Right lobe of liver (tissue), 6 donors: Measurements from ENCODE around the gene KCNMA1. TPM values are rescaled to one million over a fixed set of nuclear protein-coding genes. Genes with fewer than 3 reads are reported as not detected.
A peak's percentile ranks its signal among the peaks of the same experiment; 100 is the strongest.

Source experiments
- ATAC-seq, 4 donors: fragments of 200-7000 bp; cut with Tn5 transposase; one replicate each; pipeline ENCODE4 v1.9.1; 2020; ENCODE audit warnings: mild to moderate bottlenecking in 4 of 4, moderate library complexity in 4 of 4
- DNase-seq, 3 donors: peaks; one replicate each; pipeline ENCODE4 v3.0.0-alpha.2; 2020
- H3K27ac ChIP-seq, 3 donors: fragments of 200-600 bp; one replicate each; pipeline ENCODE4 v1.8.0; 2022
- H3K27me3 ChIP-seq, 2 donors: fragments of 200-600 bp; one replicate each; pipeline ENCODE4 v1.8.0; 2022
- H3K36me3 ChIP-seq, 4 donors: fragments of 200-600 bp; sonication (generic) in 1 of 4; one replicate each; pipeline versions ENCODE4 v1.5.1 to v1.8.0; 2017 to 2022; ENCODE audit warnings: control low read depth in 1 of 4
- H3K4me1 ChIP-seq, 4 donors: fragments of 200-600 bp; sonication (generic) in 1 of 4; one replicate each; pipeline versions ENCODE4 v1.5.1 to v1.8.0; 2017 to 2022; ENCODE audit warnings: control low read depth in 1 of 4
- H3K4me3 ChIP-seq, 3 donors: fragments of 200-600 bp; one replicate each; pipeline ENCODE4 v1.8.0; 2022
- H3K9me3 ChIP-seq, 4 donors: fragments of 200-600 bp; sonication (generic) in 1 of 4; one replicate each; pipeline versions ENCODE4 v1.5.1 to v1.8.0; 2017 to 2022; ENCODE audit warnings: control low read depth in 1 of 4
- POLR2A ChIP-seq: fragments of 450-650 bp; IDR thresholded peaks from one replicate; pipeline ENCODE4 v1.6.1; 2017; ENCODE audit warnings: antibody characterized with exemption, mild to moderate bottlenecking
- WGBS: methylation state at CpG from one replicate; pipeline ENCODE4 v1.1.6; 2018; ENCODE audit warnings: low coverage, low lambda C conversion rate; ENCODE audit not compliant: insufficient coverage; ENCODE audit errors: missing lambda C conversion rate; 5-methylcytosine and 5-hydroxymethylcytosine counted together
- intact Hi-C, 2 donors: fragments of 100-400 bp; cut with DNase I; formaldehyde crosslinking; loops; one replicate each; pipeline versions ENCODE4 v1.11.2 to v1.14.1; 2022
- total RNA-seq, 6 experiments: library from RNA; depleted of rRNA in 2 of 6; stranded (reverse); fragments of >200 nt in 2 of 6; fragmentation: NEBNext Ultra II Directional in 3 of 6; extraction: Animal tissue kit (Norgen Biotek cat#: 25700) in 3 of 6; gene quantifications; one replicate each; pipeline versions ENCODE4 v1.1.0 to v1.2.4, GENCODE V29; 2016 to 2023
- TF ChIP-seq, protein P1 (sequence below), 4 donors: fragments of 200-600 bp in 3 of 4; fragments of 450-650 bp in 1 of 4; IDR thresholded peaks; one replicate each; pipeline versions ENCODE4 v1.5.1 to v1.8.0; 2016 to 2022; ENCODE audit warnings: antibody characterized with exemption in 4 of 4, mild to moderate bottlenecking in 2 of 4
- donor health status: DM: no; HTN: yes; CAD: no.
- donor health status: DM: no; HTN: no; CAD: no.
- donor health status: DM: no; HTN: no; CAD: no.
- donor health status: DM: no; HTN: yes; CAD: no.
- donor health status: DM: no; HTN: yes; CAD: no.

Gene KCNMA1
- total RNA-seq, 6 experiments from 2014 or later: 5.7 to 48.0 (median 15.1) TPM

GRCh38 chr10:77377034-77377433 lies 260.6 kb downstream of the KCNMA1 start:
- Histone ChIP-seq H3K4me3 (no peak overlapping the region), H3K36me3 (no peaks in the 10 kb centered on the region), H3K27me3 (no peaks in the 10 kb centered on the region), H3K4me1 (peaks cover 0 to 55% (median 14%) of the 10 kb centered on the region in 4 donors), H3K9me3 (no peaks in the 10 kb centered on the region), H3K27ac (peak overlapping the region in 1 of 3 donors; percentile 53)
- intact Hi-C loops: no loop called here
- ATAC-seq: peak in 3 of 4 donors; percentile 28 to 58 (median 46)
- no peak for TF ChIP-seq POLR2A
- TF ChIP-seq, protein P1, sequence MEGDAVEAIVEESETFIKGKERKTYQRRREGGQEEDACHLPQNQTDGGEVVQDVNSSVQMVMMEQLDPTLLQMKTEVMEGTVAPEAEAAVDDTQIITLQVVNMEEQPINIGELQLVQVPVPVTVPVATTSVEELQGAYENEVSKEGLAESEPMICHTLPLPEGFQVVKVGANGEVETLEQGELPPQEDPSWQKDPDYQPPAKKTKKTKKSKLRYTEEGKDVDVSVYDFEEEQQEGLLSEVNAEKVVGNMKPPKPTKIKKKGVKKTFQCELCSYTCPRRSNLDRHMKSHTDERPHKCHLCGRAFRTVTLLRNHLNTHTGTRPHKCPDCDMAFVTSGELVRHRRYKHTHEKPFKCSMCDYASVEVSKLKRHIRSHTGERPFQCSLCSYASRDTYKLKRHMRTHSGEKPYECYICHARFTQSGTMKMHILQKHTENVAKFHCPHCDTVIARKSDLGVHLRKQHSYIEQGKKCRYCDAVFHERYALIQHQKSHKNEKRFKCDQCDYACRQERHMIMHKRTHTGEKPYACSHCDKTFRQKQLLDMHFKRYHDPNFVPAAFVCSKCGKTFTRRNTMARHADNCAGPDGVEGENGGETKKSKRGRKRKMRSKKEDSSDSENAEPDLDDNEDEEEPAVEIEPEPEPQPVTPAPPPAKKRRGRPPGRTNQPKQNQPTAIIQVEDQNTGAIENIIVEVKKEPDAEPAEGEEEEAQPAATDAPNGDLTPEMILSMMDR (IDR thresholded peaks at IDR 0.05): no peak
- 20% methylated on average over 1 of the region's 5 CpGs for WGBS
- DNase-seq: peak in 1 of 3 donors; percentile 72

DNA sequence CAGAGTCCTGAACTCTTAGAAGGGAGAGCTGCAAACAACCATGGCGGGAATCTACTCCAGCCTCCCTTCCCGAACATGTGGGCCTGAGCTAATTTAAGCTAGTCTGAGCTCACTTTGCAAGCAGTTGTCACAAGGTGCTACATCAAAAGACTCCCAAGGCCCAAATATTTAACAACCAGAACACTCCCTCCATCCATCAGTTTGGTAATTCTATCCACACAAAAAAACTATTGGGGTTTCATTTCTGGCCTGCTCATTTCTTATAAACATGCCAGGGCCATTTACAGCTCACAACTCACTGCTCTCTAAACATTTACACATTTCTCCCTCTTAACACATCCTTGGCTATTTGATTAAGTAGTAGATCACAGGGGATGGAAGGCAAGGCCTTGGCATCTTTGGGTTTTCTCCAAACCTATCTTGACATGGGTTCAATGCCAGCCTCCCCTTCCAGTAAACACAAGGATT lies 263.4 kb downstream of the KCNMA1 start:
- Histone ChIP-seq H3K9me3 (no peaks in the 10 kb centered on the region), H3K4me3 (no peak overlapping the region), H3K27ac (no peak overlapping the region), H3K27me3 (no peaks in the 10 kb centered on the region), H3K4me1 (peaks cover 0 to 57% (median 22%) of the 10 kb centered on the region in 4 donors), H3K36me3 (no peaks in the 10 kb centered on the region)
- 100% methylated on average over 2 of the region's 2 CpGs for WGBS
- DNase-seq (no peak), ATAC-seq (no peak)
- TF ChIP-seq, protein P1 (IDR thresholded peaks at IDR 0.05): no peak
- TF ChIP-seq POLR2A: no peak
- intact Hi-C loops: no loop called here

DNA sequence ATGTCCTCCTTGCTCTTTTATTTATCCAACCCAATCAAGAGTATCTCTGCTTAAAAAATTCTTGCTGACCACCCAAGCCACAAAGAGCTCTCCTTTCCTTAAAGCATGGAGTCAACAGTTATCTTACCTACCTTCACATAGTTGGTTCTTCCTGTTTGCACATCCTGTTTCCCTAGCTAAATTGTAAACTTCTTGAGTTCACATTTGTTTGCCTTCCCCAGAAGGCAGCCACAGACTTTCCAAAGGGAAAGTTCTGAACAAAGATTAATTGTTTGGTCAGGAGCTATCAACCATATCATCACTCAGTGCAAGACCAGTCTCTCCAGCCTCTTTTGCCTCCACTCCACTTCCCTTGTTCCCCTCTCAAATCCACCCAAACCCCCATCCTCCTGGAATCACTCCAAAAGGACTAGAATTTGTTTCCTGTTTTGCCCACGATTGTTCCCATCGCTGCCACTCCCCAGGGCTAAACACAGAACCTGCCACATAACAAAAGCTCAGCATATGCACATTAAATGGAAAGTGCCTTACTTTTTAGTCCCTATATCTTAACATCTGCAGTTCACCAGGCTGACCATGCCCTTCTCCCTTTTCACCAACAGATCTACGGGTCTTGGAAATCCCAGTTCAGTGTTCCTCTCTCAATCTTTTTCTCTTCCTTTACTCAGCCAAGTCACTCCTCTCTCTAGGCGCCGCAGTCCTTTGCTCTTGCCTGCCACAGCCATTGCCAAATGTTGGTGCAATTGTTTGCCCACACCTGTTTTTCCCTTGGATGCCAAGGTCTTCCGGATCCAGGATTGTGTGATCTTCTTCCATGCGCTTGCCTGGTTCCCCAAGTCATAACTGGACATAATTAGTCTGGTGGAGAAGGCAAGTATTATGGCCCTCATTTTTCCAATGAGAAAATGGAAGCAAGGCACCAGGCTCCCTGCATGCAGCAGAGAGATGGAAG lies 265.5 kb downstream of the KCNMA1 start:
- Histone ChIP-seq H3K4me3 (no peak overlapping the region), H3K36me3 (no peaks in the 10 kb centered on the region), H3K27me3 (no peaks in the 10 kb centered on the region), H3K4me1 (peaks cover 0 to 36% (median 13%) of the 10 kb centered on the region in 4 donors), H3K9me3 (no peaks in the 10 kb centered on the region), H3K27ac (peak overlapping the region in 1 of 3 donors; percentile 66)
- 17% methylated on average over 7 of the region's 7 CpGs for WGBS
- TF ChIP-seq, protein P1 (IDR thresholded peaks at IDR 0.05): no peak
- TF ChIP-seq POLR2A: no peak
- DNase-seq (peak; percentile 35 to 85 (median 81)), ATAC-seq (peak; percentile 80 to 95 (median 90))
- intact Hi-C loops: no loop called here

DNA sequence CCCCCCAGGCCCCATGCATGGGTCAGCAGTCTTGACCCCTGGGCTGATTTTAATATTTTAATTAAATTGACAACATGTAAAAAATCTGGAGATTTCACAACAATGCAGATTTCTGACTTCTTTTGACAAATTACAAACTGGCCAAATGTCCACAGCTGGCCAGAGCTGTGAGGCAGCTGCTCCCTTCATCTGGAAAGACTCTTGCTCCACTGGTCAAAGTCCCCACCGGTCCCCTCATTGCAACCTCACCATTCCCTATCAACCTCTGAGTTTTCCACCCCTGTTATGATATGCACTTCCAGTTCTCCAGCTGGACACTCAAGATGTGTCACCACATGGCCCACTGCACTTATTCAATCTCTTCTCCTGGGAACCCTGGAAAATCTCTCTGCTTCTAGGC lies 266.2 kb downstream of the KCNMA1 start:
- Histone ChIP-seq H3K27me3 (no peaks in the 10 kb centered on the region), H3K4me1 (peaks cover 0 to 29% (median 12%) of the 10 kb centered on the region in 4 donors), H3K36me3 (no peaks in the 10 kb centered on the region), H3K27ac (peak overlapping the region in 1 of 3 donors; percentile 66), H3K4me3 (no peak overlapping the region), H3K9me3 (no peaks in the 10 kb centered on the region)
- WGBS: 30% methylated on average over 1 of the region's 1 CpG
- intact Hi-C loops: no loop called here
- DNase-seq: no peak
- ATAC-seq: peak in 3 of 4 donors; percentile 21 to 61 (median 46)
- TF ChIP-seq POLR2A: no peak
- TF ChIP-seq, protein P1 (IDR thresholded peaks at IDR 0.05): no peak
